ENCODE results near the gene BBOX1. TPM values are rescaled to one million over a fixed set of nuclear protein-coding genes. Genes with fewer than 3 reads are reported as not detected.

BBOX1 gene
- total and polyA plus RNA-seq, 2 of the 8 experiments (the other 6 are each of a cell fraction or from before 2014, with no cell fraction given), result not detected

DNA sequence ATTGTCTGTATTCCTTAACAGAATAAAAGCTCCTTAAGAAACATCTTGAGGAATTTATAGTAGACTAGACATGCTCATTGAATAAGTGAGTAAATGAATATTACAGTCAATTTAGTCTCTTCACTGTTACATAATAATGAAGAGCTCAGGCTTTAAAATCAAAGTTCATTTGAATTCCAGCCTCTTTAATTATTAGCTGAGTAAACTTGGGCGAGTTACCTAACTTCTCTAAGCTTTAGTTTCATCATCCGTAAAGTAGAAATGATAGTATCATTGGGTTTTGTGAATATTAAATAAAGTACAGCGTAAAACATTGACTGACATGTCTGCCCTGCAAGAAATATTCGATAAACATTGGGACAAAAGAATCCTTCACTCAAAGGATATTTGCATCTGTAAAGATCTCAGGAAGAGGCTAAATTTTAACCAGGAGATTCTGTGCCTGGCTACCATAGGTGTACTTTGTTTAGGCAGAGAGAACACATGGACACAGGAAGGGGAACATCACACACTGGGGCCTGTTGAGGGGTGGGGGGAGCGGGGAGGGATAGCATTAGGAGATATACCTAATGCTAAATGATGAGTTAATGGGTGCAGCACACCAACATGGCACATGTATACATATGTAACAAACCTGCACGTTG, 15.2 kb upstream of the BBOX1 start (continued):
- TF ChIP-seq, protein P1, sequence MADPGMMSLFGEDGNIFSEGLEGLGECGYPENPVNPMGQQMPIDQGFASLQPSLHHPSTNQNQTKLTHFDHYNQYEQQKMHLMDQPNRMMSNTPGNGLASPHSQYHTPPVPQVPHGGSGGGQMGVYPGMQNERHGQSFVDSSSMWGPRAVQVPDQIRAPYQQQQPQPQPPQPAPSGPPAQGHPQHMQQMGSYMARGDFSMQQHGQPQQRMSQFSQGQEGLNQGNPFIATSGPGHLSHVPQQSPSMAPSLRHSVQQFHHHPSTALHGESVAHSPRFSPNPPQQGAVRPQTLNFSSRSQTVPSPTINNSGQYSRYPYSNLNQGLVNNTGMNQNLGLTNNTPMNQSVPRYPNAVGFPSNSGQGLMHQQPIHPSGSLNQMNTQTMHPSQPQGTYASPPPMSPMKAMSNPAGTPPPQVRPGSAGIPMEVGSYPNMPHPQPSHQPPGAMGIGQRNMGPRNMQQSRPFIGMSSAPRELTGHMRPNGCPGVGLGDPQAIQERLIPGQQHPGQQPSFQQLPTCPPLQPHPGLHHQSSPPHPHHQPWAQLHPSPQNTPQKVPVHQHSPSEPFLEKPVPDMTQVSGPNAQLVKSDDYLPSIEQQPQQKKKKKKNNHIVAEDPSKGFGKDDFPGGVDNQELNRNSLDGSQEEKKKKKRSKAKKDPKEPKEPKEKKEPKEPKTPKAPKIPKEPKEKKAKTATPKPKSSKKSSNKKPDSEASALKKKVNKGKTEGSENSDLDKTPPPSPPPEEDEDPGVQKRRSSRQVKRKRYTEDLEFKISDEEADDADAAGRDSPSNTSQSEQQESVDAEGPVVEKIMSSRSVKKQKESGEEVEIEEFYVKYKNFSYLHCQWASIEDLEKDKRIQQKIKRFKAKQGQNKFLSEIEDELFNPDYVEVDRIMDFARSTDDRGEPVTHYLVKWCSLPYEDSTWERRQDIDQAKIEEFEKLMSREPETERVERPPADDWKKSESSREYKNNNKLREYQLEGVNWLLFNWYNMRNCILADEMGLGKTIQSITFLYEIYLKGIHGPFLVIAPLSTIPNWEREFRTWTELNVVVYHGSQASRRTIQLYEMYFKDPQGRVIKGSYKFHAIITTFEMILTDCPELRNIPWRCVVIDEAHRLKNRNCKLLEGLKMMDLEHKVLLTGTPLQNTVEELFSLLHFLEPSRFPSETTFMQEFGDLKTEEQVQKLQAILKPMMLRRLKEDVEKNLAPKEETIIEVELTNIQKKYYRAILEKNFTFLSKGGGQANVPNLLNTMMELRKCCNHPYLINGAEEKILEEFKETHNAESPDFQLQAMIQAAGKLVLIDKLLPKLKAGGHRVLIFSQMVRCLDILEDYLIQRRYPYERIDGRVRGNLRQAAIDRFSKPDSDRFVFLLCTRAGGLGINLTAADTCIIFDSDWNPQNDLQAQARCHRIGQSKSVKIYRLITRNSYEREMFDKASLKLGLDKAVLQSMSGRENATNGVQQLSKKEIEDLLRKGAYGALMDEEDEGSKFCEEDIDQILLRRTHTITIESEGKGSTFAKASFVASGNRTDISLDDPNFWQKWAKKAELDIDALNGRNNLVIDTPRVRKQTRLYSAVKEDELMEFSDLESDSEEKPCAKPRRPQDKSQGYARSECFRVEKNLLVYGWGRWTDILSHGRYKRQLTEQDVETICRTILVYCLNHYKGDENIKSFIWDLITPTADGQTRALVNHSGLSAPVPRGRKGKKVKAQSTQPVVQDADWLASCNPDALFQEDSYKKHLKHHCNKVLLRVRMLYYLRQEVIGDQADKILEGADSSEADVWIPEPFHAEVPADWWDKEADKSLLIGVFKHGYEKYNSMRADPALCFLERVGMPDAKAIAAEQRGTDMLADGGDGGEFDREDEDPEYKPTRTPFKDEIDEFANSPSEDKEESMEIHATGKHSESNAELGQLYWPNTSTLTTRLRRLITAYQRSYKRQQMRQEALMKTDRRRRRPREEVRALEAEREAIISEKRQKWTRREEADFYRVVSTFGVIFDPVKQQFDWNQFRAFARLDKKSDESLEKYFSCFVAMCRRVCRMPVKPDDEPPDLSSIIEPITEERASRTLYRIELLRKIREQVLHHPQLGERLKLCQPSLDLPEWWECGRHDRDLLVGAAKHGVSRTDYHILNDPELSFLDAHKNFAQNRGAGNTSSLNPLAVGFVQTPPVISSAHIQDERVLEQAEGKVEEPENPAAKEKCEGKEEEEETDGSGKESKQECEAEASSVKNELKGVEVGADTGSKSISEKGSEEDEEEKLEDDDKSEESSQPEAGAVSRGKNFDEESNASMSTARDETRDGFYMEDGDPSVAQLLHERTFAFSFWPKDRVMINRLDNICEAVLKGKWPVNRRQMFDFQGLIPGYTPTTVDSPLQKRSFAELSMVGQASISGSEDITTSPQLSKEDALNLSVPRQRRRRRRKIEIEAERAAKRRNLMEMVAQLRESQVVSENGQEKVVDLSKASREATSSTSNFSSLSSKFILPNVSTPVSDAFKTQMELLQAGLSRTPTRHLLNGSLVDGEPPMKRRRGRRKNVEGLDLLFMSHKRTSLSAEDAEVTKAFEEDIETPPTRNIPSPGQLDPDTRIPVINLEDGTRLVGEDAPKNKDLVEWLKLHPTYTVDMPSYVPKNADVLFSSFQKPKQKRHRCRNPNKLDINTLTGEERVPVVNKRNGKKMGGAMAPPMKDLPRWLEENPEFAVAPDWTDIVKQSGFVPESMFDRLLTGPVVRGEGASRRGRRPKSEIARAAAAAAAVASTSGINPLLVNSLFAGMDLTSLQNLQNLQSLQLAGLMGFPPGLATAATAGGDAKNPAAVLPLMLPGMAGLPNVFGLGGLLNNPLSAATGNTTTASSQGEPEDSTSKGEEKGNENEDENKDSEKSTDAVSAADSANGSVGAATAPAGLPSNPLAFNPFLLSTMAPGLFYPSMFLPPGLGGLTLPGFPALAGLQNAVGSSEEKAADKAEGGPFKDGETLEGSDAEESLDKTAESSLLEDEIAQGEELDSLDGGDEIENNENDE (IDR thresholded peaks at IDR 0.05; ENCODE audit: insufficient replicate concordance, low read length), result no peak
- TF ChIP-seq SIN3A (conservative IDR thresholded peaks at IDR 0.05 in 1 of 2, IDR thresholded peaks at IDR 0.05 in 1 of 2; ENCODE audit: low read depth in 1 of 2, low read length in 2 of 2) (no peak), HDAC2 (IDR thresholded peaks at IDR 0.05; ENCODE audit: borderline replicate concordance in 1 of 2, low read depth in 2 of 2, low read length in 2 of 2) (no peak), RAD21 (IDR thresholded peaks at IDR 0.05 in 1 of 2, conservative IDR thresholded peaks at IDR 0.05 in 1 of 2; ENCODE audit: low read depth in 2 of 2, low read length in 2 of 2) (no peak), NANOG (IDR thresholded peaks at IDR 0.05; ENCODE audit: insufficient read depth, low read depth, low read length, poor library complexity, severe bottlenecking) (no peak), SP1 (IDR thresholded peaks at IDR 0.05; ENCODE audit: low read depth, low read length) (no peak), FOSL1 (IDR thresholded peaks at IDR 0.05; ENCODE audit: insufficient read depth, low read depth, low read length) (no peak)
- TF ChIP-seq, protein P2, sequence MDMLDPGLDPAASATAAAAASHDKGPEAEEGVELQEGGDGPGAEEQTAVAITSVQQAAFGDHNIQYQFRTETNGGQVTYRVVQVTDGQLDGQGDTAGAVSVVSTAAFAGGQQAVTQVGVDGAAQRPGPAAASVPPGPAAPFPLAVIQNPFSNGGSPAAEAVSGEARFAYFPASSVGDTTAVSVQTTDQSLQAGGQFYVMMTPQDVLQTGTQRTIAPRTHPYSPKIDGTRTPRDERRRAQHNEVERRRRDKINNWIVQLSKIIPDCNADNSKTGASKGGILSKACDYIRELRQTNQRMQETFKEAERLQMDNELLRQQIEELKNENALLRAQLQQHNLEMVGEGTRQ (IDR thresholded peaks at IDR 0.05; ENCODE audit: low read length), result no peak

Measured in H1 (cell line).